HG02571 (cell line): ENCODE measurements around the gene VPS35L.
"Not testable (repeated sequence)": the region's sequence is repeated elsewhere in the genome, so short reads cannot be mapped to it uniquely, and the experiment has no call there.

Source experiments
- ATAC-seq: cut with Tn5 transposase; IDR thresholded peaks from one replicate; pipeline ENCODE4 v1.9.1; 2021; ENCODE audit warnings: mild to moderate bottlenecking, moderate library complexity; ENCODE audit not compliant: unreplicated experiment

The VPS35L gene

DNA sequence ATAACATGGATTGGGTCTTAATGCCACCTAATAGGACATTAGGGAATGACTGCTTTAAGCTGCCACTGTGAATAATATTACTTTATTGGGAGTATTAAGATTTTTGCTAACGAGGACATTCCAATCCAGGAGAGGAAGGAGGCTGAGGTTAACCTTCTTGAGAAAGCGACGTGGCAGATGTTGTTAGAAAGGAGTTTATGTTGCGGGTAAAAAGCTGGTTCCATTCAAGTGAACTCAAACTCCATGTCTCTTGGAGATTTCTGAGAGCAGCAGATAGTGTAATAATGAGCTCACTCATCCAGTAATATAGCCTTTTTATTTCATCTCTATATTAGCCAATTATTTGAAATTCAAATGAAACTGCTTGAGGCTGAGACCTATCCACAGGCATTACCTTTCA is 87.0 kb downstream of the VPS35L start:
- no peak for ATAC-seq

GRCh38 chr16:19644877-19645276 is 89.4 kb downstream of the VPS35L start:
- no peak for ATAC-seq

- ATAC-seq, result no peak
Observed at GRCh38 chr16:19645557-19645981, 90.1 kb downstream of the VPS35L start.

DNA sequence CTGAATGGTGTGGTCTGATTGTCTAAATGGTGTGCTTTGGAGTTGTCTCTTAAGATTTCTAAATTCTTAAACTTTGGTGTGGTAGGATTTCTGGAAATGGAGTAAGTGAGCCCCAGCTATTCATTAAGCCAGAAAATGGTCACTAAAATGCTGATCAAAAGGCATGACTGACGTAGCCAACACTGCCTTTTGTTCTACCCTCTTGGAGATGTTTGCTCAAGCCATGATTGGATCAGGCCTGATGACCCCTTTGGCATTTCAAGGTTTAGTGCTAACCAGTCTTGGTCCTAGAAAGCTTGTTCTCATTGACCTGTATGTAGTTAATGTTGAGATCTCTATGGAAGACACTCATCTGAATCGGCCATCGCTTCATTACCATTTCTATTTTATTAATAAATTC is 94.5 kb downstream of the VPS35L start:
- no peak for ATAC-seq

DNA sequence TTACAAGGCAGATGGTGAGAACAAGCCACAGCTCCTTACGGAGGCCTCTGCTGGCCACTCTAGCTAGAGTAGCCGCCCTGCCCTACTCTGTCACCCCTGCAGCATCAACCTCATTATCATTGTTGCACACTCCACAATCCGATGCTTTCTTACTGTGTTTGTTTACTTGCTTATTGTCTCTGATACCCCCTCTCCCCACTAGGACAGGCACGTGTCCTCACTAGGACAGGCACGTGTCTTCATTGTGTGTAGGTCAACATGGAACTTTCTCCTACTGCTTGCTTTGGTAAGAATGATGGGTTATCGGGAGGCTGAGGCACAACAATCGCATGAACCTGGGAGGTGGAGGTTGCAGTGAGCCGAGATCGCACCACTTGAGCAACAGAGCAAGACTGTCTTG is 98.6 kb downstream of the VPS35L start:
- ATAC-seq, result no peak

- ATAC-seq, result no peak
Observed at GRCh38 chr16:19655242-19655777, 99.8 kb downstream of the VPS35L start.

DNA sequence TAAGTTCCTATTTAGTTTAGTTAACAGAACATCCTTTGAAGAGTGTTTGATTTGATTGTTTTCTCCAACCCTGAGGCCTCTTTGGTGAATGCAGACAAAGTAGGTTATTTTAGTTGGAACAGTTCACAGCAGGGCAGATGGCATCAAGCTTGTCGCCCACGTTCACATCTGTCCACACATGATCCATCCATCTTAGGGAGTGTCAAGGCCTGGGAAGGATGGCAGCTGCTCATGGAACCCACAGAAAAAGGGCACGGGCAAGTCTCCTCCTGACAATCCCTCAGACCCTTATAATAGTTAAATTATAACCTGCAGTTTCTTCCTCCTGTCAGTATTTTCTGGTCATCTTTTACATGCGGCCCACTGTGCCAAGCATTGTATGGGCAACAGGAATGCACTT is 102.3 kb downstream of the VPS35L start:
- ATAC-seq, result no peak

GRCh38 chr16:19659554-19659953 is 104.1 kb downstream of the VPS35L start:
- ATAC-seq, result no peak

DNA sequence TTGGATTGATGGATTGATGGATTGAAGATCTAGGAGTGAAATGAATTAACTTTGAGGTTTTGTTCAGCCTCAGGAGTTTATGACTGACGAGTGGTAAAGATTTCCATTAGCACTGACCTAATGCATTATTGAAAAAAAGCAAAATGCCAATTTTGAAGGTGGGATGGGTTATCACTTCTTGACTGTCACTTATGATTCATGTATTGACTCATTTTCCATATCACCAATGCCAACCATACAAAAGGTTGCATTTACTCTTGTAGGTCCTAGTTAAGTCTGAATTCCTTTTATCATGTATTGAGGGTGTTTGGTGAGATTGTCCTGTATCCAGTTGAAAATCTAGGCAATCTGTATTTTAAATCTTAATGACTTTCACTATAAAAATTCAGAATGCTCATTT is 104.9 kb downstream of the VPS35L start:
- no peak for ATAC-seq

- ATAC-seq, result no peak
Observed at GRCh38 chr16:19662351-19662750, 106.8 kb downstream of the VPS35L start.

DNA sequence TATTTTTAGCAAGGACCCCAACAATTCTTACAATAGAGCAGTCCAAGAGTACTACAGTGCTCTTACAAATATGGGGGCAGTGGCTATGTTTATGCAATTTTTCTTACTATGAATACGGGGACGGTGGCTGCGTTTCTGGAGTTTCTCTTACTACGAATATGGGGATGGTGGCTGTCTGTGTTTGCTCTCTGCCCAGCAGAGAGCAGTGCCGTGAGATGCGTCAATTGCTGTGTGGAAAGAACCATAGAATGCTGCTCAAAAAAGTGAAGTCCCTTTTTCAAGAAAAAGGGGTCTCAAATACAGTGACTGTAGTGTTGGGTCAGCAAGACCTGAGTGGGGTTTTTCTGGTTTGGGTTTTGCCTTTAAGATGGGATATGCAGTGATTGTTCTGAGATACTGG is 108.7 kb downstream of the VPS35L start:
- no peak for ATAC-seq

- ATAC-seq, result not testable (repeated sequence)
Observed at GRCh38 chr16:19665313-19665712, 109.8 kb downstream of the VPS35L start.

DNA sequence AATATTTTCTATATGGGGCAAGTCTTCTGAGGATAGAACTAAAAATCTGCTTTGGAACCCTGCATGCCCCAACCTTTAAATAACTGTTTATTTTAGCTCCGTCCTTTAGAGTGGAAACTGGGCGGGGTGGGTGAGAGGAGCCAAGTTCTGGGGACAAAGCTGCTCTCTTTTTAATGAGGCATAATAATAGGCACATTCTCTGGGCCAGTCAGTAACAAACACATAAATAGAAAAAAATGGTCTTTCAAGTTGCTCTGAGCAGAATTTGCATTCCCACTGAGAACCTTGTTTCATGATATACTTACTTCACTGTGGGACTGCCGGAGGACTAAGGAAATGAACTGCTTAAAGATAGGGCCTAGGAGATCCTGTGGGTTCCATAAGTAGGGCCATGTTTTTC is 111.0 kb downstream of the VPS35L start:
- no peak for ATAC-seq

DNA sequence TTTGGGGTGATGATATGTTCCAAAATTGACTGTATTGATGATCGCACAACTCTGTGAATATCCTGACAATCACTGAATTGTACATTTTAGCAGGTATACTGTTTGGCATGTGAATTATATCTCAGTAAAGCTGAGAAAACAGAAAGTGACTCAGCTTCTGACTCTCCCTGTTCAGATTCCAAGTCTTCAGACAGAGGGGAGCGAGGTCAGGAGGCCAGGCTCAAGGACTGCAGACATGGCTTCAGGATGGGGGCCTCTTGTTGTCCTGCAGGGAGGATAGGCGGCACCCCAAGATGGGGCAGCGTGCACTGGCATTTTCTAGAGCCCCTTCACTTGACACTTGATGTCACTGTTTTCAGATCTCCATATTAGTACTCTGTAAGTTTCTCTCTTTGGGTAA is 116.9 kb downstream of the VPS35L start:
- no peak for ATAC-seq

DNA sequence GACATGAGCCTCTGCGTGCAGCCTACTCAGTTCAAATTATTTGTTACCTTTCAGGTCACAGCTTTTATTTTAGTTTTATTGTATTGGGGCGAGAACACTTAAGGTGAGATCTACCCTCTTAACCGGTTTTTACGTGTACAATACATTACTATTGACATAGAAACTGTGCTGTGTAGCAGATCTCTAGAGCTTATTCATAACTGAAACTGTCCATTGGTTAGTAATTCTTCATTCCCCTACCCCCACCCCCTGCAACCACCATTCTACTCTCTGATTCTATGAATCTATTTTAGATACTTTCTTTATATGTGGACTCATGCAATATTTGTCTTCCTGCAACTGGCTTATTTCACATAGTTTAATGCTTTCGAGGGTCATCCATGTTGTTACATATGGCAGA is 119.0 kb downstream of the VPS35L start:
- no peak for ATAC-seq

- ATAC-seq, result no peak
Observed at GRCh38 chr16:19677402-19677801, 121.9 kb downstream of the VPS35L start.

DNA sequence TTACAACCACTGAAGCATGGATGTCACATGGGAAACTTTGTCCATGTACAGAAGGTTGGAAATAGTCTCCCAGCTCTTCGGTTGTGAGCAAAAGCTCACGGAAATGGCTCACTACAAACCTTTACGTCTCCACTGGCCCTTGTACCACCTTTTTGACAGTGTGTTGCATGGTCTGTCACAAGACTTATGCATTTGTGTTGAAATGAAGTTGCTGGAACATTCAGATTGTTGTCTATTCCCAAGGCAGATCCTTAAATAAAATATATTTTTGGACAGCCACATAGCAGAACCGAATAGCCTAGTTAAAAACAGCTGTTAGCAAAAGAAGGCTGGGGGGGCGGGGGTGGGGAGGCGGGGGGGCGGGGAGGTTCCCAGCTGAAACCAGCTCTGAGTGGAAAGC is 123.3 kb downstream of the VPS35L start:
- no peak for ATAC-seq

- not testable (repeated sequence) for ATAC-seq
Observed at GRCh38 chr16:19679281-19679680, 123.8 kb downstream of the VPS35L start.

DNA sequence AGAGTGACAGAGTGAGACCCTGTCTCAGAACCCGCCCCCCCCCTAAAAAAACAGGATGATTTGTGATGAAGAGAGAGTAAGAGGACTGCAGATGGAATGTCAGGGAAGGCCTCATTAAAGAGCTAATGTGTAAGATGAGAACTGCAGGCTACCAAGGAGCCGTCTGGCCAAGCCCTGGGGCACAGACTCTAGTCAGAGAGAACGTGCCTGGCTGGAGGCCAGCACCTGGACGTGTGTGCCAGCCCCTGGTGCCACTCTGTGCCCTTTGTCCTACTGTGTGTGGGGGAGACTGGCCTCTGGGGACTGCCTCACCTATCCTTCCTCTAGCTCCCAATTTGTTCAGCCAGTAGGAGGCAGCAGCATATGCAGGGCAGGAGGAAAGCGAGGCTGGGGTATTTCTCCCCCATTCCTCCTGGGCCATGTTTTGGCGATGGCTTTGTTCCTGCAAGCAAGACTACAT is 125.4 kb downstream of the VPS35L start:
- no peak for ATAC-seq

DNA sequence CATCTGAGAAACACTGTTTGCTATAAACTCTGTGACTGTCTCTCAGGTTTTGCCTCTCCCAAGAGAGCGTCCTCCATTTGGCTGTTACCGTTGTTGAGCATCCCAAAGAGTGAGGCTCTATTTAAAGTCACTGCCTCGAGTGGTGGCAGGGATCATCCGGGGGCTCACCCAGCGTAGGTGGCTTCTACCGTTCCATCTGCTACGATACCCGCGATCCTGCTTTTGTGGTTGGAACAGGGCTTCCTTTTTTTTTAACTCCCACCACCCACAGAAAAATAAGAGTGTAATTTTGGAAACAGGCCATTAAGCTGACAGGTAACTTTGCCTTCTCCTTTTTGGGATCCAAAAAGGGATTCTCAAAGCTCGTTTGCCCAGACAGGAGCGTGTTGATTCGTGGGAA is 126.1 kb downstream of the VPS35L start:
- ATAC-seq, result no peak

DNA sequence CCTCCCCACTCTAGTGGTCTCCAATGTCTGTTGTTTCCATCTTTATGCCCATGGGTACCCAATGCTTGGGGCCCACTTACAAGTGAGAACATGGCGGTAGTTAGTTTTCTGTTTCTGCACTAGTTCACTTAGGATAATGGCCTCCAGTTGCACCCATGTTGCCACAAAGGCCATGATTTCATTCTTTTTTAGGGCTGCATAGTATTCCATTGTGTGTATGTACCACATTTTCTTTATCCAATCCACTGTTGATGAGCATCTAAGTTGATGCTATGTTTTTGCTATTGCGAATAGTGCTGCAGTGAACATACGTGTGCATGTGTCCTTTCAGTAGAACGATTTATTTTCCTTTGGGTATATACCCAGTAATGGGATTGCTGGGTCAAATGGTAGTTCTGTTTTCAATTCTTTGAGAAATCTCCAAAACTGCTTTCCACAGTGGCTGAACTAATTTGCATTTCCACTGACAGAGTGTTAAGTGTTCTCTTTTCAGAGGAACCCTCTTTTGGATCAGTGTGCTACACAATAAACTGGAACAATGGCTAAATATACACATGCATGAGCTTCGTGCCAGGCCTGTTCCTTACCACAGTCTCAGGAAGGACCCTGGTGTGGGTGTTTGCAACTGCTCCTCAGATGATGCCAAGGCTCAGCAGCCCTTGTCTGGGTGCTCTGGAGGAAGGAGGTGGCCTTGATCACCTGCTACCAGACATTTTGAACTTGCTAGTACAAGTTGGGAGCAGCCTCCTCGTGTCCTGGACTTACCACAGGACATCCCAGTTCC is 128.1 kb downstream of the VPS35L start:
- no peak for ATAC-seq

DNA sequence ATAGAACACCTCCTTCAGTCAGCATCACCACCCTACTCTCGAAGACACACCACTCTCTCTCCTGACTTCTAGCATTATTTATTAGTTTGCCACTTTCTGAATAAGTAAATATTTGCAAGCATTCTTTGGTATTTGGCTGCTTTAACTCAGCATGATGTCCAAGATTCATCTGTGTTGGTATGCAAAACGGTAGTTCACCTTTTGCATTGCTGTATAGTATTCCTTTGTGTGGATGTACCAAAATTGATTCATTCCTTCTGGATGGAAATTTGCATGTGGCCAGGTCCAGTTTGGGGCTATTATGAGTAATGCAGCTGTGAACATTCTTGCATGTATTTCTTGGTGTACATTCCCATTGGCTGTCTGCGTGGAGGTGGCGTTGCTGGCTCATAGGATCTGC is 129.7 kb downstream of the VPS35L start:
- no peak for ATAC-seq

DNA sequence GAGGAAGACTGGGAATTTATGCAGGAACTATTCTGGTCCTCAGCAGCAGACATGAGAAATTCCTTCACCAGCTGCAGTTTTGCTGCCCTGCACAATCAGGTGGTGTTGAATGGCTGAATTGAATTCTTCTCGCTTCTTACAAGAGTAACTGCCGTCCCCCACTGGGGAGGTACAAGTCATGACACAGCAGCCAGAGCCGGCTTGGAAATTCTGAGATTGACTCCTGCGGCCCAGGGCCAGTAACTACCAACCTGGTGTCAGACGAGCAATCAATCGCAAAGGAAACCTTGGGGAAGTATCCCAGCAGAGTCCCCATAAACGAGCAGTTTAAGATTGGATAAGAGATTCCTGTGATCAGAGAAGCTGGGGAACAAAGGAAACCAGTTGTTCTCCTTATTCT is 131.8 kb downstream of the VPS35L start:
- no peak for ATAC-seq
